Esophagus muscularis mucosa (tissue), 4 donors: Measurements from ENCODE around the gene RPLP1. TPM values are rescaled to one million over a fixed set of nuclear protein-coding genes. Genes with fewer than 3 reads are reported as not detected.
"Not testable (repeated sequence)": the region's sequence is repeated elsewhere in the genome, so short reads cannot be mapped to it uniquely, and the experiment has no call there.

Experiments
- DNase-seq: peaks from one replicate; pipeline ENCODE4 v3.0.0-alpha.2; 2017; ENCODE audit errors: extremely low spot score
- H3K27ac ChIP-seq, 4 donors: fragments of 200-600 bp; sonication (generic); replicated peaks in 1 of 4; 1 replicate in 3 of 4; 2 replicates in 1 of 4; pipeline ENCODE4 v1.5.1; 2016 to 2019; ENCODE audit warnings: mild to moderate bottlenecking in 1 of 4
- H3K27me3 ChIP-seq, 4 donors: fragments of 200-600 bp; sonication (generic); one replicate each; pipeline versions ENCODE4 v1.5.1 to v1.6.0; 2016 to 2019
- H3K36me3 ChIP-seq, 4 donors: fragments of 200-600 bp; sonication (generic); one replicate each; pipeline ENCODE4 v1.5.1; 2016 to 2019
- H3K4me1 ChIP-seq, 4 donors: fragments of 200-600 bp; sonication (generic); one replicate each; pipeline ENCODE4 v1.5.1; 2016 to 2019
- H3K4me3 ChIP-seq, 4 donors: fragments of 200-600 bp; sonication (generic); 1 replicate in 2 of 4; 2 replicates in 2 of 4; pipeline ENCODE4 v1.5.1; 2016 to 2019; ENCODE audit warnings: mild to moderate bottlenecking in 4 of 4, moderate library complexity in 1 of 4
- H3K9me3 ChIP-seq, 4 donors: fragments of 200-600 bp; sonication (generic); 1 replicate in 3 of 4; 2 replicates in 1 of 4; pipeline ENCODE4 v1.5.1; 2016 to 2019
- CTCF ChIP-seq, 3 experiments: fragments of 200-600 bp in 2 of 3; fragments of 450-650 bp in 1 of 3; sonication (generic) in 2 of 3; IDR thresholded peaks; one replicate each; pipeline ENCODE4 v1.5.1; 2017 to 2019; ENCODE audit warnings: antibody characterized with exemption in 3 of 3, mild to moderate bottlenecking in 2 of 3, moderate library complexity in 1 of 3
- EP300 ChIP-seq: sonication (generic); formaldehyde crosslinking; IDR thresholded peaks from one replicate; pipeline ENCODE4 v1.6.1; 2017; ENCODE audit warnings: antibody characterized with exemption
- POLR2A ChIP-seq: fragments of 450-650 bp; IDR thresholded peaks from one replicate; pipeline ENCODE4 v1.6.1; 2017; ENCODE audit warnings: antibody characterized with exemption, moderate library complexity, mild to moderate bottlenecking, low read depth
- POLR2AphosphoS5 ChIP-seq, 2 donors: sonication (generic); formaldehyde crosslinking; IDR thresholded peaks; one replicate each; pipeline ENCODE4 v1.6.1; 2017; ENCODE audit warnings: antibody characterized with exemption in 2 of 2
- WGBS: methylation state at CpG from one replicate; pipeline ENCODE4 v1.1.5; 2018; 5-methylcytosine and 5-hydroxymethylcytosine counted together
- intact Hi-C: fragments of 100-400 bp; cut with DNase I; formaldehyde crosslinking; loops from one replicate; pipeline ENCODE4 v1.15.1; 2023
- total RNA-seq, 4 donors: library from RNA; depleted of rRNA; stranded (reverse); fragments of >200 nt; gene quantifications; one replicate each; pipeline versions ENCODE4 v1.1.0 to v1.2.1, GENCODE V29; 2016

RPLP1 gene
- total RNA-seq, 4 donors from 2014 or later = 460 to 623 (median 514) TPM

- no peak for TF ChIP-seq POLR2A
- no peak for TF ChIP-seq CTCF (IDR thresholded peaks at IDR 0.05)
- TF ChIP-seq POLR2AphosphoS5 (IDR thresholded peaks at IDR 0.05) = no peak
- TF ChIP-seq EP300 = no peak
- Histone ChIP-seq H3K27ac (no peak overlapping the region), H3K9me3 (no peaks in the 10 kb centered on the region), H3K4me3 (no peak overlapping the region), H3K4me1 (no peaks in the 10 kb centered on the region), H3K27me3 (no peaks in the 10 kb centered on the region), H3K36me3 (no peaks in the 10 kb centered on the region)
- WGBS = 87% methylated on average over 5 of the region's 5 CpGs
- intact Hi-C loops = no loop called here
- DNase-seq = no peak
These were observed 9.5 kb upstream of the RPLP1 start for GRCh38 chr15:69443032-69443611.

GRCh38 chr15:69444686-69445085, 7.9 kb upstream of the RPLP1 start:
- intact Hi-C loops = no loop called here
- TF ChIP-seq POLR2AphosphoS5 (IDR thresholded peaks at IDR 0.05) (no peak), CTCF (IDR thresholded peaks at IDR 0.05) (no peak), POLR2A (no peak), EP300 (no peak)
- DNase-seq = no peak
- Histone ChIP-seq H3K36me3 (no peaks in the 10 kb centered on the region), H3K9me3 (no peaks in the 10 kb centered on the region), H3K4me3 (no peak overlapping the region), H3K27ac (no peak overlapping the region), H3K27me3 (no peaks in the 10 kb centered on the region), H3K4me1 (no peaks in the 10 kb centered on the region)
- 95% methylated on average over 7 of the region's 7 CpGs for WGBS

- no peaks in the 10 kb centered on the region for H3K9me3 ChIP-seq
- no peak overlapping the region for H3K4me3 ChIP-seq
- intact Hi-C loops = no loop called here
- no peaks in the 10 kb centered on the region for H3K27me3 ChIP-seq
- WGBS = 92% methylated on average over 2 of the region's 2 CpGs
- peaks cover 2 to 10% (median 4%) of the 10 kb centered on the region in 4 donors for H3K4me1 ChIP-seq
- no peak for DNase-seq
- H3K36me3 ChIP-seq = no peaks in the 10 kb centered on the region
- H3K27ac ChIP-seq = no peak overlapping the region
- TF ChIP-seq EP300 (no peak), POLR2AphosphoS5 (IDR thresholded peaks at IDR 0.05) (no peak), CTCF (IDR thresholded peaks at IDR 0.05) (no peak), POLR2A (no peak)
These were observed 5.7 kb upstream of the RPLP1 start for GRCh38 chr15:69446953-69447352.

GRCh38 chr15:69450221-69450620, 2.4 kb upstream of the RPLP1 start:
- not testable (repeated sequence) for DNase-seq, H3K27me3 ChIP-seq, H3K9me3 ChIP-seq, H3K4me3 ChIP-seq, H3K27ac ChIP-seq
- H3K4me1 ChIP-seq = peaks cover 23 to 33% (median 26%) of the 10 kb centered on the region in 4 donors
- intact Hi-C loops = loop anchor here (5.0 kb wide), 2 partner anchors 33 to 633 kb away; no protein-coding TSS in a partner anchor
- peaks cover 0 to 20% (median 7%) of the 10 kb centered on the region in 4 donors for H3K36me3 ChIP-seq
- 100% methylated on average over 4 of the region's 4 CpGs for WGBS

- intact Hi-C loops = loop anchor here (5.0 kb wide), 2 partner anchors 34 to 634 kb away; no protein-coding TSS in a partner anchor
- H3K4me3 ChIP-seq = peak overlapping the region in 1 of 4 donors; percentile 78
- H3K9me3 ChIP-seq = no peaks in the 10 kb centered on the region
- WGBS = 87% methylated on average over 12 of the region's 12 CpGs
- peaks cover 28 to 42% (median 31%) of the 10 kb centered on the region in 4 donors for H3K4me1 ChIP-seq
- no peak for TF ChIP-seq POLR2AphosphoS5 (IDR thresholded peaks at IDR 0.05)
- no peak for TF ChIP-seq CTCF (IDR thresholded peaks at IDR 0.05)
- no peak for TF ChIP-seq EP300
- TF ChIP-seq POLR2A = no peak
- no peaks in the 10 kb centered on the region for H3K27me3 ChIP-seq
- H3K36me3 ChIP-seq = peaks cover 0 to 29% (median 15%) of the 10 kb centered on the region in 4 donors
- peak overlapping the region in 3 of 4 donors; percentile 90 to 96 (median 96) for H3K27ac ChIP-seq
- DNase-seq = no peak
These were observed 1.5 kb upstream of the RPLP1 start for GRCh38 chr15:69450968-69451695.
